Upper lobe of left lung (tissue), 6 donors: Measurements from ENCODE around the gene KRT4. TPM values are rescaled to one million over a fixed set of nuclear protein-coding genes. Genes with fewer than 3 reads are reported as not detected.

Source experiments
- ATAC-seq, 2 donors: fragments of 200-7000 bp; cut with Tn5 transposase; one replicate each; pipeline ENCODE4 v1.9.1; 2022; ENCODE audit warnings: mild to moderate bottlenecking in 2 of 2, moderate library complexity in 2 of 2; ENCODE audit not compliant: low FRiP score in 2 of 2
- DNase-seq, 2 donors: peaks; one replicate each; pipeline ENCODE4 v3.0.0-alpha.2; 2019 to 2020
- H3K27ac ChIP-seq, 4 donors: fragments of 200-600 bp; sonication (generic); one replicate each; pipeline ENCODE4 v1.5.1; 2016 to 2019
- H3K27me3 ChIP-seq, 4 donors: fragments of 200-600 bp; sonication (generic); one replicate each; pipeline ENCODE4 v1.5.1; 2017 to 2019
- H3K36me3 ChIP-seq, 4 donors: fragments of 200-600 bp; sonication (generic); one replicate each; pipeline ENCODE4 v1.5.1; 2016 to 2019
- H3K4me1 ChIP-seq, 4 donors: fragments of 200-600 bp; sonication (generic); one replicate each; pipeline ENCODE4 v1.5.1; 2018 to 2019
- H3K4me3 ChIP-seq, 4 donors: fragments of 200-600 bp; sonication (generic); one replicate each; pipeline ENCODE4 v1.5.1; 2017 to 2019; ENCODE audit warnings: mild to moderate bottlenecking in 2 of 4, moderate library complexity in 1 of 4
- H3K9me3 ChIP-seq, 4 donors: fragments of 200-600 bp; sonication (generic); one replicate each; pipeline ENCODE4 v1.5.1; 2018 to 2019
- CTCF ChIP-seq, 6 experiments: fragments of 450-650 bp in 4 of 6; fragments of 200-600 bp in 2 of 6; sonication (generic) in 2 of 6; IDR thresholded peaks; one replicate each; pipeline ENCODE4 v1.5.1; 2016 to 2019; ENCODE audit warnings: antibody characterized with exemption in 6 of 6
- EP300 ChIP-seq, 4 donors: sonication (generic); formaldehyde crosslinking; IDR thresholded peaks; one replicate each; pipeline ENCODE4 v1.5.1; 2017; ENCODE audit warnings: antibody characterized with exemption in 4 of 4, control low read depth in 2 of 4
- POLR2A ChIP-seq, 4 donors: fragments of 450-650 bp; IDR thresholded peaks; one replicate each; pipeline ENCODE4 v1.5.1; 2016 to 2017; ENCODE audit warnings: antibody characterized with exemption in 4 of 4, mild to moderate bottlenecking in 2 of 4
- POLR2AphosphoS5 ChIP-seq, 2 donors: sonication (generic); formaldehyde crosslinking; IDR thresholded peaks; one replicate each; pipeline ENCODE4 v1.5.1; 2017; ENCODE audit warnings: antibody characterized with exemption in 2 of 2
- WGBS, 2 donors: methylation state at CpG; one replicate each; pipeline ENCODE4 v1.1.5; 2017 to 2018; 5-methylcytosine and 5-hydroxymethylcytosine counted together
- total RNA-seq, 6 donors: library from RNA; depleted of rRNA in 4 of 6; stranded (reverse); fragments of >200 nt in 4 of 6; gene quantifications; one replicate each; pipeline versions ENCODE4 v1.1.0 to v1.2.1, GENCODE V29; 2016 to 2021
- donor health status: DM: no; HTN: no; CAD: no; lungs with moderate emphysema.
- donor health status: DM: no; HTN: yes; CAD: no; lungs with severe emphysema.

Gene KRT4
- total RNA-seq, 6 donors from 2014 or later, result 2.1 to 36.1 (median 15.1) TPM

GRCh38 chr12:52827499-52828090, 13.7 kb upstream of the KRT4 start:
- H3K9me3 ChIP-seq, result no peaks in the 10 kb centered on the region

GRCh38 chr12:52826611-52827498, 12.9 kb upstream of the KRT4 start:
- WGBS, 2 donors, result 87 to 89% methylated on average over 9 to 11 of the region's 11 CpGs
- no peak for DNase-seq
- Histone ChIP-seq H3K4me1 (peaks cover 0 to 12% (median 2%) of the 10 kb centered on the region in 4 donors), H3K4me3 (no peak overlapping the region), H3K27me3 (no peaks in the 10 kb centered on the region), H3K27ac (no peak overlapping the region), H3K9me3 (no peaks in the 10 kb centered on the region), H3K36me3 (no peaks in the 10 kb centered on the region)
- TF ChIP-seq CTCF (IDR thresholded peaks at IDR 0.05) (no peak), EP300 (IDR thresholded peaks at IDR 0.05) (no peak), POLR2A (IDR thresholded peaks at IDR 0.05) (no peak), POLR2AphosphoS5 (IDR thresholded peaks at IDR 0.05) (no peak)
- no peak for ATAC-seq

More at GRCh38 chr12:52827499-52828090, 13.7 kb upstream of the KRT4 start:
- ATAC-seq, result no peak
- 86 to 90% methylated on average over 6 of the region's 6 CpGs for WGBS, 2 donors
- no peak for DNase-seq
- no peak overlapping the region for H3K27ac ChIP-seq
- no peaks in the 10 kb centered on the region for H3K36me3 ChIP-seq
- no peak overlapping the region for H3K4me3 ChIP-seq
- no peaks in the 10 kb centered on the region for H3K27me3 ChIP-seq
- H3K4me1 ChIP-seq, result peaks cover 0 to 5% (median under 1%) of the 10 kb centered on the region in 4 donors
- TF ChIP-seq EP300 (IDR thresholded peaks at IDR 0.05), result no peak
- no peak for TF ChIP-seq CTCF (IDR thresholded peaks at IDR 0.05)
- no peak for TF ChIP-seq POLR2A (IDR thresholded peaks at IDR 0.05)
- TF ChIP-seq POLR2AphosphoS5 (IDR thresholded peaks at IDR 0.05), result no peak

DNA sequence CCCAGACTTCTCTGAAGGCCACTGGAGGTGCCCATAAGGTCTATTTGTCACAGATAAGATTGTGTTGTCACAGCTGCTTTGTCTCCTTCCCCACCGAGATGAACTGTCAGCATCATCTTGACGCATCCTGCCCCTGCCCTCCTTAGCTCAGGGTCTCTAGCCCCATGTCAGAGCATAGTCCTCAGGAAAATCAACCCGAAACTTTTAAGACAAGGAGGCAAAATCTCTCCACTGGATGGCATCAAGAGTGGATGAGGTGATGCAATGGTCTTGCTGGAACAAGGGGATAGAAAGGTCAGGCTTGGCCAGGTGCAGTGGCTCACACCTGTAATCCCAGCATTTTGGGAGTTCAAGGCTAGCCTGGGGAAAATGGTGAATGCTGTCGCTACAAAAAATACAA, 12.0 kb upstream of the KRT4 start:
- Histone ChIP-seq H3K4me1 (peaks cover 0 to 14% (median 2%) of the 10 kb centered on the region in 4 donors), H3K27ac (no peak overlapping the region), H3K36me3 (no peaks in the 10 kb centered on the region), H3K4me3 (no peak overlapping the region), H3K9me3 (no peaks in the 10 kb centered on the region), H3K27me3 (no peaks in the 10 kb centered on the region)
- WGBS, 2 donors, result 75 to 80% methylated on average over 4 of the region's 4 CpGs
- no peak for DNase-seq
- ATAC-seq, result no peak
- TF ChIP-seq POLR2A (IDR thresholded peaks at IDR 0.05), result no peak
- no peak for TF ChIP-seq CTCF (IDR thresholded peaks at IDR 0.05)
- no peak for TF ChIP-seq POLR2AphosphoS5 (IDR thresholded peaks at IDR 0.05)
- no peak for TF ChIP-seq EP300 (IDR thresholded peaks at IDR 0.05)

DNA sequence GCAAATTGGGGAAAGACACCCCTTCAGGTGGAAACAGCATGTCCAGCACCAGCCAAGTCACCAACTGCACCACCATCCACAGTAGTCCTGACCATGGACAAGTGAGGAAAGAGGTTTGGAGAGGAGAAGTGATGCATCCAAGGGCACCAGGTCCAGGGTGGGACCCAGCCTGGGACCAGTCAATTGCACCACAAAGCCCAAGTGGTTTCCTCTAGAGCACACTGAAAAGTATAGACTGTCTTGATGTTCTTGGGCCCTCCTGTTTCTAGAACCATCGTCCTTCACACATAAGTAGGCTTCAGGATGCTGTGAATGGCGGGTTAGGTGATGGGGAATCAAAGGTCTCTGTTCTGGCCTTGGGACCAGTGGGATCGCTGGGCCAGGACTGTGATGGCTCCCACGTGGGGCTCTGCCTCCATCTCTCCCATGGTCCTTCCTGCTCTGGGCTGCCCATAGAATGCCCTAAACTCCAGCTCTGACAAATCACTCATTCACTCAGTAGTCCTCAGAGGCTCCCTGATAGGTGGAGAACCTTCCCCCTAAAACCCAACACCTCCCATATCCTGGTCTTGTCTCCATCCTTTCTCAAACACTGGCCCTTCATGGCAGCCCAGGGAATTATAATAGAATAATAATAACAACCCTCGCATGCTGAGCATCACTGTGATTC, 11.0 kb upstream of the KRT4 start:
- ATAC-seq, result no peak
- WGBS, 2 donors, result 92 to 100% methylated on average over 1 to 5 of the region's 5 CpGs
- H3K9me3 ChIP-seq, result no peaks in the 10 kb centered on the region
- no peaks in the 10 kb centered on the region for H3K36me3 ChIP-seq
- no peak overlapping the region for H3K27ac ChIP-seq
- no peak for TF ChIP-seq POLR2A (IDR thresholded peaks at IDR 0.05)
- TF ChIP-seq POLR2AphosphoS5 (IDR thresholded peaks at IDR 0.05), result no peak
- TF ChIP-seq EP300 (IDR thresholded peaks at IDR 0.05), result no peak
- no peak for TF ChIP-seq CTCF (IDR thresholded peaks at IDR 0.05)
- no peaks in the 10 kb centered on the region for H3K27me3 ChIP-seq
- no peak overlapping the region for H3K4me3 ChIP-seq
- DNase-seq, result no peak
- peaks cover 0 to 14% (median 2%) of the 10 kb centered on the region in 4 donors for H3K4me1 ChIP-seq
